Measurements from ENCODE around the gene OGFOD1. TPM values are rescaled to one million over a fixed set of nuclear protein-coding genes. Genes with fewer than 3 reads are reported as not detected.
A peak's percentile ranks its signal among the peaks of the same experiment; 100 is the strongest.

Gene OGFOD1
- total and polyA plus RNA-seq, 2 of the 13 experiments (the other 11 are each of a cell fraction or from before 2014, with no cell fraction given) = 35.2 to 81.3 TPM

GRCh38 chr16:56519459-56520250, 68.3 kb downstream of the OGFOD1 start, which contains the start of gene BBS2 (continued):
- TF ChIP-seq MAFK (conservative IDR thresholded peaks at IDR 0.05 in 1 of 2, IDR thresholded peaks at IDR 0.05 in 1 of 2; ENCODE audit: low read length in 2 of 2) = no peak
- TF ChIP-seq HNRNPH1 (optimal IDR thresholded peaks at IDR 0.05; ENCODE audit: low read depth, low read length) = no peak
- TF ChIP-seq SAP130 (CRISPR knock-in tag; IDR thresholded peaks at IDR 0.05; ENCODE audit: low read depth) = peak; percentile 89
- no peak for TF ChIP-seq LCORL (IDR thresholded peaks at IDR 0.05)
- TF ChIP-seq LCORL (CRISPR knock-in tag; IDR thresholded peaks at IDR 0.05) = peak; percentile 87
- TF ChIP-seq ZBTB25 (CRISPR knock-in tag; IDR thresholded peaks at IDR 0.05) = peak; percentile 60
- TF ChIP-seq NCOR1 (IDR thresholded peaks at IDR 0.05; ENCODE audit: borderline replicate concordance, low read length) = no peak
- TF ChIP-seq REXO4 (CRISPR knock-in tag; IDR thresholded peaks at IDR 0.05; ENCODE audit: borderline replicate concordance) = no peak
- no peak for TF ChIP-seq ESRRA (CRISPR knock-in tag; IDR thresholded peaks at IDR 0.05; ENCODE audit: low read depth)
- no peak for TF ChIP-seq DMTF1 (CRISPR knock-in tag; IDR thresholded peaks at IDR 0.05)
- no peak for TF ChIP-seq ZNF10 (CRISPR knock-in tag; IDR thresholded peaks at IDR 0.05; ENCODE audit: borderline replicate concordance, low read depth)
- no peak for TF ChIP-seq ZNF569 (CRISPR knock-in tag; IDR thresholded peaks at IDR 0.05; ENCODE audit: borderline replicate concordance)
- no peak; the same call in 1 of the 2 replicates for TF ChIP-seq ZXDC (CRISPR knock-in tag; IDR thresholded peaks at IDR 0.05)
- no peak for TF ChIP-seq SIN3B (IDR thresholded peaks at IDR 0.05; ENCODE audit: low read length)
- 0 out of 2 replicates have a peak, but pooled peaks have one; percentile 3 for TF ChIP-seq ZBTB39 (CRISPR knock-in tag; IDR thresholded peaks at IDR 0.05)
- TF ChIP-seq ZNF775 (CRISPR knock-in tag; IDR thresholded peaks at IDR 0.05; ENCODE audit: borderline replicate concordance) = 0 out of 2 replicates have a peak, but pooled peaks have one; percentile 31
- peak; percentile 37 for TF ChIP-seq TAF15 (IDR thresholded peaks at IDR 0.05; ENCODE audit: low read depth, low read length, poor library complexity, severe bottlenecking)
- TF ChIP-seq GMEB1 (CRISPR knock-in tag; IDR thresholded peaks at IDR 0.05; ENCODE audit: borderline replicate concordance) = peak; percentile 61; the same call in 1 of the 2 replicates
- peak; percentile 92 for TF ChIP-seq ZBTB38 (CRISPR knock-in tag; IDR thresholded peaks at IDR 0.05)

All from HepG2 (cell line).